Mucosa of stomach (tissue), 1 donor: ENCODE results near the gene DPM2.

ENCODE experiments used
- H3K27me3 ChIP-seq: one replicate; pipeline ENCODE4 v1.7.0; 2013; ENCODE audit warnings: mild to moderate bottlenecking, low read length; ENCODE audit not compliant: control insufficient read depth, insufficient read depth
- H3K36me3 ChIP-seq: one replicate; pipeline ENCODE4 v1.7.0; 2013; ENCODE audit warnings: low read length; ENCODE audit not compliant: control insufficient read depth, insufficient read depth
- H3K4me1 ChIP-seq: one replicate; pipeline ENCODE4 v1.7.0; 2013; ENCODE audit warnings: mild to moderate bottlenecking, low read length; ENCODE audit not compliant: control insufficient read depth, insufficient read depth
- H3K4me3 ChIP-seq: one replicate; pipeline ENCODE4 v1.7.0; 2013; ENCODE audit warnings: low read length
- H3K9ac ChIP-seq: one replicate; pipeline ENCODE4 v1.7.0; 2013; ENCODE audit warnings: mild to moderate bottlenecking, low read length, moderate library complexity
- H3K9me3 ChIP-seq: one replicate; pipeline ENCODE4 v1.7.0; 2013; ENCODE audit warnings: mild to moderate bottlenecking, low read length, moderate library complexity; ENCODE audit not compliant: control insufficient read depth
- donor health status: Pancreatic carcinoma.

DPM2 gene

DNA sequence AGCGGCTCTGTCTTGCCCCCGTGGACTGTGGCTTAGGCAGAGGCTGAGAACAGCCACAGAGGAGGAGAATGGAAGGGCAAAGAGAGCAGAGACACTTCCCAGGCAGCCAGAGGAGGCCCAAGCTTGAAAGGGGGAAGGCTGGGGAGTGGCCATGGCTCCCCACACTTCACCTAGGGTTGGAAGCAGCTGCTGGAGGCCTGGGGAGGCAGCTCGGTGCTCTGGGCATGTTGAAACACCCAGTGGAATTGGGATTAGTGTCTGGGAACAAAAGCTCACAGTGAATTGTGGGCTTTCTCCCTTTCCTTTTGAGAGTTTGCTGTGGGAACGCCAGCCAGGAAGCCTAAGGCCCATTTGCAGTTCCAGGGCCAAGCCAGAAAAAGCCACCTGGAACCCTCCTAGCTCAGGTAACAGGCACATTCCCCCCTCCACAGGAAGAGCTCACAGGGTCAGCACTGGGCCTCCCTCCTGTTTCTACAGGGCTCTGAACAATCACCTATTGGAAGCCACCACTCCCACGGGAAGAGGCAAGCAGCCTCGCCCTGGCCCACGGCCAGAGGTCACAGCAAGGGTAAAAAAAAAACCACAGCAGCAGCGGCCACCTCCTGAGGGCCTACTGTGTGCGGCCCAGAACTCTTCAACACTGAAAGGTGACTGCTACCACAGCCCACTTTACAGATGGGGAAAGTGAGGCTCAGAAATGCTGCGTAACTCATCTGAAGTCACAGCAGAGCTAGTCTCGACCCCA lies 22.9 kb upstream of the DPM2 start:
- Histone ChIP-seq H3K4me1 (peaks cover 76% of the 10 kb centered on the region), H3K9ac (peak overlapping the region; percentile 54), H3K9me3 (no peaks in the 10 kb centered on the region), H3K4me3 (no peak overlapping the region), H3K36me3 (no peaks in the 10 kb centered on the region), H3K27me3 (no peaks in the 10 kb centered on the region)

DNA sequence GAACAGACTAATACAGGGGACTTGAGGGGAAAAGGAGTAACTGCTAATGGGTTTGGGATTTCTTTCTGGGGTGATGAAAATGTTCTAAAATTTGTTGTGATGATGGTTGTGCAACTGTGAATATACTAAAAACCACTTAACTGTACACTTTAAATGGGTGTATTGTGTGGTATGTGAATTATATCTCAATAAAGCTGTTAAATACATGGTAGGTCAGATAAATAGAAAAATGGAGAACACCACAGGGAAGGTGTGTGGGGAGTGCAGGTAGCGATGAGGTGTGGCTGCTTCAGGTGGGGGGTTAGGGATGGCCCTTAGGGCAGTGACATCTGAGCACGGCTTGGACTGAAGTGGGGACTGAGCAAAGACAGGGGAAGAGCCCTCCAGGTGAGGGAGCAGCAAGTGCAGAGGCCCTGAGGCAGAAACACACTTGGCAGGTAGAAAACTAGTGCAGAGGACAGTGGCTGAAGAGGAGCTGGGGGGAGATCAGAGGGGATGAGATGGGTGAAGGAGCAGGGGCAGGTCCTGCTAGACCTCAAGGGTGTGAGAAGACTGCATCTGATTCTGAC lies 22.3 kb upstream of the DPM2 start:
- H3K9ac ChIP-seq, result peak overlapping the region; percentile 54
- H3K9me3 ChIP-seq, result no peaks in the 10 kb centered on the region
- H3K27me3 ChIP-seq, result no peaks in the 10 kb centered on the region
- no peaks in the 10 kb centered on the region for H3K36me3 ChIP-seq
- no peak overlapping the region for H3K4me3 ChIP-seq
- H3K4me1 ChIP-seq, result peaks cover 76% of the 10 kb centered on the region

DNA sequence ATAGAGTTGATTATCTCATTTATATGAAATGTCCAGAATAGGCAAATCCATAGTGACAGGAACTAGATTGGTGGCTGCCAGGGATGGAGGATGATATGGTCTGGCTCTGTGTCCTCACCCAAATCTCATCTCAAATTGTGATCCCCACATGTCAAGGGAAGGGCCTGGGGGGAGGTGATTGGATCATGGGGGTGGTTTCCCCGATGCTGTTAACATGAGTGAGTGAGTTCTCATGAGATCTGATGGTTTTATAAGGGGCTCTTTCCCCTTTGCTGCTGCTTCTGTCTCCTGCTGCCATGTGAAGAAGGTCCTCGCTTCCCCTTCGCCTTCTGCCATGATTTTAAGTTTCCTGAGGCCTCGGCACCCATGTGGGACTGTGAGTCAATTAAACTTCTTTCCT lies 21.7 kb upstream of the DPM2 start:
- no peak overlapping the region for H3K4me3 ChIP-seq
- H3K27me3 ChIP-seq, result no peaks in the 10 kb centered on the region
- no peak overlapping the region for H3K9ac ChIP-seq
- H3K4me1 ChIP-seq, result peaks cover 76% of the 10 kb centered on the region
- H3K9me3 ChIP-seq, result no peaks in the 10 kb centered on the region
- no peaks in the 10 kb centered on the region for H3K36me3 ChIP-seq

DNA sequence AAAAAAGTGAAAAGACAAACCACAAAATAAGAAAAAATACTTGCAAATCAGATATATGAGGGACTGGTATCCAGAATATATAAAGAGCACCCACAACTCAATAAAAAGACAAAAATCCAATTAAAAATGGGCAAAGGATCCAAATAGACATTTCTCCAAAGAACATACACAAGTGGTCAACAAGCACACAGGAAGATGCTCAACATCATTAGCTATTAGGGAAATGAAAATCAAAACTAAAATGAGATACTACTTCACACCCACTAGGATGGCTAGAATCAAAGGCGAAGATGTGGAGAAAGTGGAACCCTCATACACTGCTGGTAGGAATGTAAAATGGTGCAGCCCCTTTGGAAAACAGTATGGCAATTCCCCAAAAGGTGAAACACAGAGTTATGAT lies 21.1 kb upstream of the DPM2 start:
- no peaks in the 10 kb centered on the region for H3K9me3 ChIP-seq
- H3K4me1 ChIP-seq, result peaks cover 76% of the 10 kb centered on the region
- no peaks in the 10 kb centered on the region for H3K36me3 ChIP-seq
- no peak overlapping the region for H3K9ac ChIP-seq
- no peaks in the 10 kb centered on the region for H3K27me3 ChIP-seq
- H3K4me3 ChIP-seq, result no peak overlapping the region

DNA sequence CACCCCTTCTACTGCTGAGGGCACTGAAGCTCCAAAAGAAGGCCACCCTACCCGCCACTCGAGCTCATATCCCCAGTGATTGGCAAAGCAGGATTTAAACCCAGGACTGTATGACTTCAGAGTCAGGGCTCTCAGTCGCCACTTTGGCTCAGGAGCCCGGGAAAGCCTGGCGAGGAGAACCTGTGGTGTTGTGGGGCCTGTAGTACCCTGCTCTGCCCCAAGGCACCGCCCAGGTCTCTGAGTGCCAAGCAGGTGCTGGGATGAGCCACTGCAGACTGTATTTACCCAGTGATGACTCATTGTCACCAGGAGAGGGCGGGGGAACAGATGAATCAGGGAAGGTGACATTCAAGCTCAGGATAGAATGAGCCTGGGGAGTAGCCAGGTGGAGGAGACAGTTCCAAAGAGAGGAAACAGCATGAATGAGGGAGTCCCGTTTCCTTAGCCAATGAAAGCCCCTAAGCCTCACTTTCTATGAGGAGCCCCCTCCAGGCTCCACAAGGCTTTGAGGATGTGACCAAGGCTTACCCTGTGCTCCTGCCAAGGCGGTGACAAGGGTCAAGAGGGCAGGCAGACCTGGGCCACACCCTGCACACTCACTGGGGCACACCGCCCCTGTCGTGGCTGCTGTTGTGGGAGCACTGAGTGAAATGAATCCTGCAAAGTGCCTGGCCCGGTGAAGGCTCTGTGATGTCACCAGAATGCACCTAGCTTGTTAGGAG lies 17.8 kb upstream of the DPM2 start:
- peaks cover 74% of the 10 kb centered on the region for H3K4me1 ChIP-seq

DNA sequence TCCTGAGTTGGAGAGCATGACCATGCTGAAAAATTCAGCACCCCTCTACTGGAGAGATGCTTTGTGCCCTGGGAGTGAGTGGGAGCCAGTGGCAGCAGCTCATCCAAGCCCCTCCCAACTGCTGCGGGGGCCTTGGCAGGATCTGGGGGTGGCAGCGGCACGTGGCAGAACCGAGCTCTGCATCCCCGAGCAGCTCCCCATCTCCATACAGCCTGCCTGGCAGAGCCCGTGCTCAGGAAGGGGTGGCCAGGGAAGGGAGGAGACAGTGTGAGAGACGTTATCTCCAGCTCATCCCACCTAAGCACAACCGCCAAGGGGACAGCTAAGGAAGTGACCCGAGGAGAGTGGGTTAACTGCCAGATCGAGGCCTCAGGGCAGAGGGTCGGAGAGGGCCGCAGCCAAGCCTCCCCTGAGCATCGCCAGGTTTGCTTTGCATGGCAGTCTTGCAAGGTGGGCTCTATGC lies 17.2 kb upstream of the DPM2 start:
- Histone ChIP-seq H3K4me3 (no peak overlapping the region), H3K9ac (peak overlapping the region; percentile 54), H3K4me1 (peaks cover 74% of the 10 kb centered on the region), H3K27me3 (no peaks in the 10 kb centered on the region), H3K9me3 (no peaks in the 10 kb centered on the region), H3K36me3 (no peaks in the 10 kb centered on the region)

More for the DNA sequence above, 17.8 kb upstream of the DPM2 start:
- no peaks in the 10 kb centered on the region for H3K27me3 ChIP-seq
- H3K9ac ChIP-seq, result peak overlapping the region; percentile 54
- H3K9me3 ChIP-seq, result no peaks in the 10 kb centered on the region
- peak overlapping the region; percentile 6 for H3K4me3 ChIP-seq
- no peaks in the 10 kb centered on the region for H3K36me3 ChIP-seq

DNA sequence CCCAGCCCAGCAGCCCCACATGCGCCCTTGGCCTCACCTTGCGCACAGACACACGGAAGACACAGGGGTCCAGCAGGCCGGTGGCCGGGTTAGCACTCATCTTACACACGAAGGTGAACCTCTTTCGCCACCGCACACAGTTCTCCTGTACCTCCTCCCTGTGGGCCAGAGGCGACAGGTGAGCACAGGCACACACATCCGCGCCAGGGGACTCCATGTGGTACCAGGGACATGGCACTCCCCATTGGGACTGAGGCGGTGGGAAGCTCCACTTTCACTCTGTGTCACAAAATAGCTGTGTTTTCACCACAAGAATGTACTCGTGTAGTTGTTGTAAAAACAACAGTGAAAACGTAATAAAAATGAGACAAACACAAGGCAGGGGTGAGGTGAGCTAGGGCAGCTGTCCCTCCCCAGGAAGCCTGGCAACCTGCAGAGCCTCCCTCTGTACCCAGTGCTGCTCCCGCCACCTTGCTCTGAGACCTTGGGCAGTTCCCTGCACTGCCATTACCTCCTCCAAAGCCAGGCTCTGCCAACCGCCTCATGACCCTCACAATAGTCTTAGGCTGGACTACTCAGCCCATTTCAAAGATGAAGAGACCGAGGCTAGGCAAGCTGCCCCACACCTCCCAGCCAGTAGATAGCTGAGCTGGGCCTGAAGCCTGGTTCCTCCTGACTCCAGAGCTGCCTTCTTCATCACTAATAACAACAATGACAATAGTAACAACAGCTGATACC lies 16.3 kb upstream of the DPM2 start:
- H3K9me3 ChIP-seq, result no peaks in the 10 kb centered on the region
- H3K4me3 ChIP-seq, result no peak overlapping the region
- H3K27me3 ChIP-seq, result no peaks in the 10 kb centered on the region
- peak overlapping the region; percentile 54 for H3K9ac ChIP-seq
- no peaks in the 10 kb centered on the region for H3K36me3 ChIP-seq
- peaks cover 74% of the 10 kb centered on the region for H3K4me1 ChIP-seq

DNA sequence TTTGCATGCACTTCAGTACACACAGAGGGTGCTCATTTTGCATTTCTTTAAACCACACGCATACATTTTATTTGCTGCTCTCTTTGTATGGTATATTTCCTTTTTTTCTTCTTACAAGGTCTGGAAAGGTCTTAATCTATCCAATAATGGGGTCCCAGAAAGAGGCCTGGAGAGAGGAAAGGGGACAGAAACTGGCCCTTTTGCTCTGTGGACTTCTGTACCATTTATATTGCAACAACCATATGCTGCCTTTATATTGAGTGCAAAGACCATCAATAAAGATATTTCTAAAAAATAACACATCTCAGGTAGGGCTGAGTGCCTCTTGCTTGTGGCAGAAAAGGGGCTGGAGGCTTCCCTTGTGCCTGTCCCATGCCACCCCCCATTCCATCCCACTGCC lies 15.5 kb upstream of the DPM2 start:
- peaks cover 74% of the 10 kb centered on the region for H3K4me1 ChIP-seq
- no peaks in the 10 kb centered on the region for H3K9me3 ChIP-seq
- no peaks in the 10 kb centered on the region for H3K27me3 ChIP-seq
- H3K4me3 ChIP-seq, result no peak overlapping the region
- peaks cover 6% of the 10 kb centered on the region for H3K36me3 ChIP-seq
- no peak overlapping the region for H3K9ac ChIP-seq

DNA sequence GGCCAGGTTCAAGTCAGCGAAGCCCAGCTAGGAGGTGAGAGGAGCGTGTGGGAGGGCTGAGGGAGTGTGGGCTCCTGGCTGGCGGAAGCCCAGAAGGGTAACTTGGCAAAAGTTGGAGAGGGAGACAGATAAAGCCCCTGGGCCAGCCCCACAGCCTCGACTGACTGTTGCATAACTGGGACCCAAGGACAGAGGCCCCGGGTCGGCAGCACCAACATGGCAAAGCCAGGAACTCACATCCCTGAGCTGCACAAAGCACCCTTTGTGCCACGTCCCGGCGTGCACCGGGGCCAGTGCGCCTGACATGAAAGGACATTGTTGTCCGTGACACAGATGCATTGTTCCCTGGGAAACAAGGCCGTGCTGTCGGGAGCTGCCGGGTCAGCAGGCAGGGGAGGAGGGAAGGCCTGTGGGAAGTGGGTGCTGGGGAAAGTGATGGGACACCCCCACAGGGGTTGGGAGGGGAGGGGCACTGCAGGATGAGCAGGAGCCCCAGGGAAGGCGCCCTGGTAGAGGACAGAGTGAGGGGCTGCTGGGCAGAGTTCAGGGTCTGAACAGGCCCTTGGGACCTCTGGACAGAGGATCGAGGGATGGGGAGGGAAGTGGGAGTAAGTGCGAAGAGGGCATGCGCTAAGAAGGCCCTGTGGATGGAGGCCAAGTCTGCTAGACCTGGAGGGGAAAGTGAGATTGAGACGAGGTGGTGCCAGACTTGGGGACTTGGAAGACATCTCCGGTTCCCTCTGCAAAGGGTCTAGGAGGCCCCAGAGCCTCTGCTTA lies 13.0 kb upstream of the DPM2 start:
- no peak overlapping the region for H3K4me3 ChIP-seq
- no peaks in the 10 kb centered on the region for H3K9me3 ChIP-seq
- H3K27me3 ChIP-seq, result no peaks in the 10 kb centered on the region
- H3K9ac ChIP-seq, result peak overlapping the region; percentile 56
- H3K4me1 ChIP-seq, result peaks cover 55% of the 10 kb centered on the region
- peaks cover 13% of the 10 kb centered on the region for H3K36me3 ChIP-seq

DNA sequence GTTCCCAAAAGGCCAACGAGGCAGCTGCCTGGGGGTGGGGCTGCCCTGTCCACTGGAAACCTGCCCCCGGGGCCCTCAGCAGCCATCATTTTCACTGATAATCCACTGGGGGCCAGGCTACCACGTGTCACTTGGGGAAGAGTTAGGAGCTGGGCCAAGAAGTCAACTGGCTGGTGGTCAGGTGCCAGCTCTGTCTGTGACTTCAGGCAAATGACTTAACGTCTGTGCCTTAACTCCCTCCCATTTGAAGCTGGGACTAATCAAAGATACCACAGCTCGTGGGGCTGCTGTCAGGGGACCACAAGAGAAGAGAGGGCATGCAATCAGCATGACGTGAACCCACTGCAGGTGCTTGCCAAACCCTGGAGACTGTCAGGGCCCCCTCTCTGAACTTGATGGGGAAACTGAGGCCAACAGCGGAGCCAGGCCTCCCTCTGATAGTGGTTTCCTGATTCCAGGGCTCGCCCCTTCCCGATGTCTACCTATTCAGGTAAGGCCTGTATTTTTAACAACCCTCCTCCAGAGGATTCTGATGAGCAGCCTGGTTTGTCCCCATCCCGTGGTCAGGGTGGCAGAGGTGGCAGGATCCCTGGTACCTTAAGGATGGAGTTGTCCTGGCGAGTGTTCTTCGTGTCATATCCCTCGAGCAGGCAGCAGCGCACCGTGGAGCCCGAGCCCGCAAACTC lies 12.3 kb upstream of the DPM2 start:
- H3K9me3 ChIP-seq, result no peaks in the 10 kb centered on the region
- H3K4me1 ChIP-seq, result peaks cover 47% of the 10 kb centered on the region
- H3K27me3 ChIP-seq, result no peaks in the 10 kb centered on the region
- H3K4me3 ChIP-seq, result no peak overlapping the region
- peaks cover 19% of the 10 kb centered on the region for H3K36me3 ChIP-seq
- peak overlapping the region; percentile 56 for H3K9ac ChIP-seq
